Mesothelial cell of epicardium (in vitro differentiated cells): Measurements from ENCODE around the gene ENKD1. TPM values are rescaled to one million over a fixed set of nuclear protein-coding genes. Genes with fewer than 3 reads are reported as not detected.

Source experiments
- DNase-seq, 2 experiments: peaks; one replicate each; pipeline ENCODE4 v3.0.0; 2021; ENCODE audit warnings: low spot score in 2 of 2; ENCODE audit not compliant: unreplicated experiment in 2 of 2
- H3K27ac Mint-ChIP-seq: 2 replicates; pipeline ENCODE4 v1.8.0; 2021; ENCODE audit warnings: mixed read lengths
- H3K27me3 Mint-ChIP-seq: 2 replicates; pipeline ENCODE4 v1.8.0; 2021; ENCODE audit warnings: low read depth, mixed read lengths
- H3K36me3 Mint-ChIP-seq: 2 replicates; pipeline ENCODE4 v1.8.0; 2021; ENCODE audit warnings: mixed read lengths
- H3K4me1 Mint-ChIP-seq: 2 replicates; pipeline ENCODE4 v1.8.0; 2021; ENCODE audit warnings: mixed read lengths
- H3K4me3 Mint-ChIP-seq: 2 replicates; pipeline ENCODE4 v1.8.0; 2021; ENCODE audit warnings: mild to moderate bottlenecking, moderate library complexity, mixed read lengths
- H3K9me3 Mint-ChIP-seq: 2 replicates; pipeline ENCODE4 v1.8.0; 2021; ENCODE audit warnings: mixed read lengths
- CTCF ChIP-seq: fragments of 200-600 bp; sonication (generic); IDR thresholded peaks from one replicate; pipeline ENCODE4 v1.5.0; 2021; ENCODE audit warnings: antibody characterized with exemption; ENCODE audit not compliant: unreplicated experiment
- total RNA-seq: library from RNA; stranded (reverse); gene quantifications from 3 replicates; pipeline ENCODE4 v1.2.1, GENCODE V29; 2021

ENKD1 gene
- total RNA-seq = 11.7 to 13.0 TPM (median 12.8 TPM) in 3 replicates

- no peaks in the 10 kb centered on the region for H3K27me3 Mint-ChIP-seq
- no peak for TF ChIP-seq CTCF
These were observed at the start of gene ENKD1, which contains the start of gene C16orf86 for GRCh38 chr16:67666559-67667452. Gene ENKD1, minus strand, starts transcription at chr16:67666750. Its CDS starts 308 bp downstream, at chr16:67666442. Gene C16orf86, plus strand, starts transcription at chr16:67666814. Its CDS starts 157 bp downstream, at chr16:67666971.

GRCh38 chr16:67716097-67716496 lies 49.5 kb upstream of the ENKD1 start:
- no peak for DNase-seq
- H3K27ac Mint-ChIP-seq = no peak overlapping the region
- no peak overlapping the region for H3K4me3 Mint-ChIP-seq
- no peaks in the 10 kb centered on the region for H3K27me3 Mint-ChIP-seq
- H3K9me3 Mint-ChIP-seq = no peaks in the 10 kb centered on the region
- peaks cover 6% of the 10 kb centered on the region for H3K36me3 Mint-ChIP-seq
- peaks cover 23% of the 10 kb centered on the region for H3K4me1 Mint-ChIP-seq
- TF ChIP-seq CTCF = no peak

More at GRCh38 chr16:67666559-67667452, at the start of gene ENKD1, which contains the start of gene C16orf86:
- H3K9me3 Mint-ChIP-seq = no peaks in the 10 kb centered on the region
- H3K4me3 Mint-ChIP-seq = peak within 1 kb of the TSS; percentile 73
- peak within 1 kb of the TSS; percentile 64 for H3K27ac Mint-ChIP-seq
- H3K4me1 Mint-ChIP-seq = peaks cover 4% of the 10 kb centered on the region
- H3K36me3 Mint-ChIP-seq = peaks cover 2% of the 10 kb centered on the region
- DNase-seq = peak in 1 of 2 experiments; percentile 56

GRCh38 chr16:67714522-67714921 lies 48.0 kb upstream of the ENKD1 start:
- H3K27ac Mint-ChIP-seq = no peak overlapping the region
- no peak for TF ChIP-seq CTCF
- peaks cover 6% of the 10 kb centered on the region for H3K36me3 Mint-ChIP-seq
- no peaks in the 10 kb centered on the region for H3K9me3 Mint-ChIP-seq
- H3K4me1 Mint-ChIP-seq = peaks cover 13% of the 10 kb centered on the region
- no peak for DNase-seq
- no peaks in the 10 kb centered on the region for H3K27me3 Mint-ChIP-seq
- no peak overlapping the region for H3K4me3 Mint-ChIP-seq

GRCh38 chr16:67713647-67714273 lies 47.2 kb upstream of the ENKD1 start:
- TF ChIP-seq CTCF = no peak
- Mint-ChIP-seq H3K9me3 (no peaks in the 10 kb centered on the region), H3K27me3 (no peaks in the 10 kb centered on the region)

GRCh38 chr16:67710607-67711006 lies 44.1 kb upstream of the ENKD1 start:
- Mint-ChIP-seq H3K4me1 (no peaks in the 10 kb centered on the region), H3K36me3 (peaks cover 3% of the 10 kb centered on the region), H3K9me3 (no peaks in the 10 kb centered on the region), H3K4me3 (no peak overlapping the region), H3K27me3 (no peaks in the 10 kb centered on the region), H3K27ac (no peak overlapping the region)
- TF ChIP-seq CTCF = no peak
- DNase-seq = no peak

More at GRCh38 chr16:67713647-67714273, 47.2 kb upstream of the ENKD1 start:
- Mint-ChIP-seq H3K36me3 (peaks cover 6% of the 10 kb centered on the region), H3K27ac (no peak overlapping the region), H3K4me3 (no peak overlapping the region), H3K4me1 (peaks cover 13% of the 10 kb centered on the region)
- DNase-seq = no peak
